Spleen (tissue), 11 donors: ENCODE measurements around the gene ZNF611. TPM values are rescaled to one million over a fixed set of nuclear protein-coding genes. Genes with fewer than 3 reads are reported as not detected.
"Not testable (repeated sequence)": the region's sequence is repeated elsewhere in the genome, so short reads cannot be mapped to it uniquely, and the experiment has no call there.

Source experiments
- DNase-seq: peaks from one replicate; pipeline ENCODE4 v3.0.0-alpha.2; 2020
- H3K27ac ChIP-seq, 8 donors: fragments of 200-600 bp; sonication (generic) in 7 of 8; 1 replicate in 4 of 8; 2 replicates in 4 of 8; pipeline versions ENCODE4 v1.5.0 to v1.8.0; 2016 to 2021; ENCODE audit warnings: inconsistent platforms in 4 of 8, mild to moderate bottlenecking in 4 of 8, moderate library complexity in 1 of 8
- H3K27me3 ChIP-seq, 7 donors: fragments of 200-600 bp; sonication (generic) in 6 of 7; replicated peaks in 1 of 7; 1 replicate in 4 of 7; 2 replicates in 3 of 7; pipeline versions ENCODE4 v1.5.0 to v1.8.0; 2016 to 2021; ENCODE audit warnings: inconsistent platforms in 3 of 7, mild to moderate bottlenecking in 1 of 7
- H3K36me3 ChIP-seq, 6 donors: fragments of 200-600 bp; sonication (generic) in 5 of 6; 1 replicate in 4 of 6; 2 replicates in 2 of 6; pipeline versions ENCODE4 v1.5.0 to v1.8.0; 2016 to 2021; ENCODE audit warnings: inconsistent platforms in 2 of 6
- H3K4me1 ChIP-seq, 6 donors: fragments of 200-600 bp; sonication (generic) in 5 of 6; 1 replicate in 3 of 6; 2 replicates in 3 of 6; pipeline versions ENCODE4 v1.5.0 to v1.8.0; 2016 to 2021; ENCODE audit warnings: inconsistent platforms in 3 of 6
- H3K4me3 ChIP-seq, 8 donors: fragments of 200-600 bp; sonication (generic) in 7 of 8; 1 replicate in 4 of 8; 2 replicates in 4 of 8; pipeline versions ENCODE4 v1.5.0 to v1.8.0; 2016 to 2021; ENCODE audit warnings: inconsistent platforms in 4 of 8, mild to moderate bottlenecking in 4 of 8, moderate library complexity in 2 of 8
- H3K9me3 ChIP-seq, 8 donors: fragments of 200-600 bp; sonication (generic) in 7 of 8; 1 replicate in 4 of 8; 2 replicates in 4 of 8; pipeline versions ENCODE4 v1.5.0 to v1.8.0; 2016 to 2021; ENCODE audit warnings: inconsistent platforms in 4 of 8
- POLR2A ChIP-seq, 3 donors: fragments of 450-650 bp; IDR thresholded peaks; one replicate each; pipeline ENCODE4 v1.5.1; 2017; ENCODE audit warnings: antibody characterized with exemption in 3 of 3, mild to moderate bottlenecking in 1 of 3
- POLR2AphosphoS5 ChIP-seq, 3 donors: sonication (generic); formaldehyde crosslinking; IDR thresholded peaks; one replicate each; pipeline ENCODE4 v1.5.1; 2017; ENCODE audit warnings: antibody characterized with exemption in 3 of 3
- WGBS, 5 donors: extraction: QIAGEN DNeasy Blood & Tissue Kit in 3 of 5; methylation state at CpG; one replicate each; pipeline versions ENCODE4 v1.1.5 to v1.1.7; 2013 to 2018; 5-methylcytosine and 5-hydroxymethylcytosine counted together
- intact Hi-C: fragments of 100-400 bp; cut with DNase I; formaldehyde crosslinking; loops from one replicate; pipeline ENCODE4 v1.15.0; 2023; ENCODE audit warnings: low total_unique reads
- polyA plus RNA-seq, 3 donors: library from polyadenylated mRNA; stranded (reverse); fragments of 200-250 nt; gene quantifications; one replicate each; pipeline ENCODE4 v1.2.1, GENCODE V29; 2013
- total RNA-seq, 7 donors: library from RNA; depleted of rRNA in 3 of 7; stranded (reverse); fragments of >200 nt in 3 of 7; fragmentation: NEBNext Ultra II Directional in 4 of 7; extraction: Animal tissue kit (Norgen Biotek cat#: 25700) in 4 of 7; gene quantifications; one replicate each; pipeline versions ENCODE4 v1.1.0 to v1.2.1, GENCODE V29; 2016 to 2021
- TF ChIP-seq, protein P1 (sequence below), 11 experiments: fragments of 200-600 bp in 7 of 11; fragments of 450-650 bp in 4 of 11; sonication (generic) in 4 of 11; IDR thresholded peaks in 8 of 11; conservative IDR thresholded peaks in 3 of 11; 1 replicate in 7 of 11; 2 replicates in 4 of 11; pipeline versions ENCODE4 v1.4.0 to v1.8.0; 2016 to 2021; ENCODE audit warnings: antibody characterized with exemption in 11 of 11, inconsistent platforms in 4 of 11, mild to moderate bottlenecking in 1 of 11
- donor health status: healthy with polysubstance abuse.
- donor health status: DM: no; HTN: no; CAD: no; lungs with moderate emphysema.
- donor health status: DM: no; HTN: no; CAD: no.
- donor health status: Bipolar disorder and iron deficiency.
- donor health status: healthy.
- donor health status: DM: no; HTN: no; CAD: no.
- donor health status: DM: yes; HTN: yes; CAD: no.

Gene ZNF611
- total and polyA plus RNA-seq, 10 donors: 2.6 to 32.5 (median 24.0) TPM

DNA sequence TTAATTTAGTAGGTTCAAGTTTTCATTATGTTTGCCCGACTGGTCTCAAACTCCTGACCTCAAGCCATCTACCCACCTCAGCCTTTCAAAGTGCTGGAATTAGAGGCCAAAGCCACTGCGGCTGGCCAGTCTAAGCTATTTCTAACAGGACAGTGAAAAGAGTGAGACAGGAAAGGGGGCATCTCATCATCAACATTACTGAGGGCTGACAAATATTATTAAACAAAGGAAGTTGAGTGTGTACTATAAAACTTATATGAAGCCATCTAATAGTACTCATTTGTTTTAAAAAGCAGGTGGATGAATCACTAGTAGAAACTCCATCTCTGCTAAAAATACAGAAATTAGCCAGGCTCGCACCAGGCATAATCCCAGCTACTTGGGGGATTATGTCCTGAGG lies 24.3 kb downstream of the ZNF611 start:
- DNase-seq: no peak
- Histone ChIP-seq H3K9me3 (peaks cover 9 to 83% (median 56%) of the 10 kb centered on the region in 8 donors), H3K4me1 (no peaks in the 10 kb centered on the region), H3K4me3 (no peak overlapping the region), H3K27me3 (no peaks in the 10 kb centered on the region), H3K36me3 (peaks cover 17 to 99% (median 82%) of the 10 kb centered on the region in 6 donors), H3K27ac (no peak overlapping the region)
- 95 to 100% (median 96%) methylated on average over 3 of the region's 3 CpGs for WGBS, 5 donors
- intact Hi-C loops: no loop called here
- TF ChIP-seq, protein P1, sequence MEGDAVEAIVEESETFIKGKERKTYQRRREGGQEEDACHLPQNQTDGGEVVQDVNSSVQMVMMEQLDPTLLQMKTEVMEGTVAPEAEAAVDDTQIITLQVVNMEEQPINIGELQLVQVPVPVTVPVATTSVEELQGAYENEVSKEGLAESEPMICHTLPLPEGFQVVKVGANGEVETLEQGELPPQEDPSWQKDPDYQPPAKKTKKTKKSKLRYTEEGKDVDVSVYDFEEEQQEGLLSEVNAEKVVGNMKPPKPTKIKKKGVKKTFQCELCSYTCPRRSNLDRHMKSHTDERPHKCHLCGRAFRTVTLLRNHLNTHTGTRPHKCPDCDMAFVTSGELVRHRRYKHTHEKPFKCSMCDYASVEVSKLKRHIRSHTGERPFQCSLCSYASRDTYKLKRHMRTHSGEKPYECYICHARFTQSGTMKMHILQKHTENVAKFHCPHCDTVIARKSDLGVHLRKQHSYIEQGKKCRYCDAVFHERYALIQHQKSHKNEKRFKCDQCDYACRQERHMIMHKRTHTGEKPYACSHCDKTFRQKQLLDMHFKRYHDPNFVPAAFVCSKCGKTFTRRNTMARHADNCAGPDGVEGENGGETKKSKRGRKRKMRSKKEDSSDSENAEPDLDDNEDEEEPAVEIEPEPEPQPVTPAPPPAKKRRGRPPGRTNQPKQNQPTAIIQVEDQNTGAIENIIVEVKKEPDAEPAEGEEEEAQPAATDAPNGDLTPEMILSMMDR (IDR thresholded peaks at IDR 0.05 in 8 of 11, conservative IDR thresholded peaks at IDR 0.05 in 3 of 11): no peak

DNA sequence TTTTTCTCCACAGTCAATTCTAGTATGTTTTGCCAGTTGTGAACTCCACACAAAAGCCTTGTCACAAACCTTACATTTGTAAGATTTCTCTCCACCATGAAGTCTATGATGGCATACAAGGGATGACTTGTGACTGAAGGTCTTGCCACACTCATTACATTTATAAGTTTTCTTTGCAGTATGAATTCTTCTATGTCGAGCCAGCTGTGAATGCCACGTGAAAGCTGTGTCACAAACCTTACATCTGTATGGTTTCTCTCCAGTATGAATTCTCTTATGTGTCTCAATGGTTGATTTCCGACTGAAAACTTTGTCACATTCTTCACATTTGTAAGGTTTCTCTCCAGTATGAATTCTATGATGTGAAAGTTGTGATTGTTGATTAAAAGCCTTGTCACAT lies 29.2 kb downstream of the ZNF611 start:
- Histone ChIP-seq H3K9me3 (peaks cover 15 to 100% (median 97%) of the 10 kb centered on the region in 8 donors), H3K36me3 (peaks cover 17 to 66% (median 57%) of the 10 kb centered on the region in 6 donors)
- WGBS, 5 donors: 94 to 99% (median 98%) methylated on average over 3 of the region's 3 CpGs

DNA sequence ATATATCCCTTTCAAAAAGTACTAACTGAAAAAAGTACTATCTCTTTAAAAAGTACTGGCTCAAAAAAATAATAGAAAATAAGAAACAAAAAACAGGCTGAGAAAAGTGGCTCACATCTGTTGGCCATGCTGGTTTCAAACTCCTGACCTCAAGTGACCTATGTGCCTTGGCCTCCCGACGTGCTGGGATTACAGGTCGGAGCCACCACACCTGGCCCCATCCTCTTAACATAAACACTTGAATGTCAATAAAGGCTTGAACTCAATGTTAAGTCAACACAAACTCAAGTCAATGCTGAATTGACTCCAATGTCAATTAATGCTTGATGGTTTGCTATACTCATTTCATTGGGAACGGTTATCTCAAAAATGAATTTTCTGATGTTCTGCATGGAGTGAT lies 30.9 kb downstream of the ZNF611 start:
- H3K27ac ChIP-seq: no peak overlapping the region
- H3K27me3 ChIP-seq: no peaks in the 10 kb centered on the region
- peaks cover 15 to 100% (median 93%) of the 10 kb centered on the region in 8 donors for H3K9me3 ChIP-seq
- WGBS, 5 donors: 93 to 97% (median 95%) methylated on average over 4 of the region's 4 CpGs
- peaks cover 17 to 49% (median 41%) of the 10 kb centered on the region in 6 donors for H3K36me3 ChIP-seq
- no peaks in the 10 kb centered on the region for H3K4me1 ChIP-seq
- no peak overlapping the region for H3K4me3 ChIP-seq
- DNase-seq: no peak
- intact Hi-C loops: no loop called here
- TF ChIP-seq POLR2AphosphoS5 (IDR thresholded peaks at IDR 0.05) (no peak), POLR2A (IDR thresholded peaks at IDR 0.05) (no peak)
- TF ChIP-seq, protein P1 (IDR thresholded peaks at IDR 0.05 in 8 of 11, conservative IDR thresholded peaks at IDR 0.05 in 3 of 11): no peak

More for the DNA sequence above, 29.2 kb downstream of the ZNF611 start:
- H3K4me3 ChIP-seq, intact Hi-C loops, H3K27ac ChIP-seq, H3K4me1 ChIP-seq, DNase-seq, H3K27me3 ChIP-seq: not testable (repeated sequence)

DNA sequence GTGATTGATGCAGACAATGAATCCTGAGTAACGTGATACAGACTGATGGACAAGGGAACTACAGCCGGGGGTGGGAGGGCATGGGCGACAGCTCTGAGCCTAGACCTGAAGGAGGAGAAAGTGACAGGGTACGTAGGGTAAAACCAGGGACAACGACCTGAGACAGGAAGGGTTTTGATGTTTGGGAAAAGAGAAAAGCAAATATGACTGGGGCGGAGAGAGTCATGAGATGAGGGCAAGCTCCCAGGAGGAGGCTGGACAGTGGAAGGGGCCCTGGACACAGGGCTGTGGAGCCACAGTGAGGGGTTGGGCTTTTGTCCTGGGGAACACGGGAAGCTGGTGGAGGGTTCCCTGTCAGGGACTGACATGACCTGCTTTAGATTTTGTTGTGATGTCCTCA lies 34.2 kb downstream of the ZNF611 start:
- peaks cover 7 to 79% (median 62%) of the 10 kb centered on the region in 8 donors for H3K9me3 ChIP-seq
- H3K36me3 ChIP-seq: peaks cover 1 to 16% (median 10%) of the 10 kb centered on the region in 6 donors
- H3K4me1 ChIP-seq: no peaks in the 10 kb centered on the region
- TF ChIP-seq POLR2AphosphoS5 (IDR thresholded peaks at IDR 0.05) (no peak), POLR2A (IDR thresholded peaks at IDR 0.05) (no peak)
- TF ChIP-seq, protein P1 (IDR thresholded peaks at IDR 0.05 in 8 of 11, conservative IDR thresholded peaks at IDR 0.05 in 3 of 11): no peak
- intact Hi-C loops: no loop called here
- H3K27ac ChIP-seq: no peak overlapping the region
- no peak for DNase-seq
- 86 to 92% (median 89%) methylated on average over 7 of the region's 7 CpGs for WGBS, 5 donors
- no peak overlapping the region for H3K4me3 ChIP-seq
- H3K27me3 ChIP-seq: no peaks in the 10 kb centered on the region

DNA sequence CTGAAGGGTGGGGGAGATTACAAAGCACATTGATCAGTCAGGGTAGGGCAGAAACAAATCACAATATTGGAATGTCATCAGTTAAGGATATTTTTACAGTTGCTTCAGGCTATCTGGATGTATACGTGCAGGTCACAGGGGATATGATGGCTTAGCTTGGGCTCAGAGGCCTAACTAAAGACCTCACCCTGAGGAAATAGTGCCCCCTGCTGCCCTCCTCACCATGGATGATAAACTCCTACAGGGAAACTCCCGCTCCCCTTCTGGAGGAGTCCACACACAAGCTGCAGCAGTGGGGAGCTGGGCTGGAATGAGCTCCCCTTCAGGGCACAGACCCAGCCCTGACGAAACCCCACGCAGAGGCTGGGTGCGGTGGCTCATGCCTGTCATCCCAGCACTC lies 35.3 kb downstream of the ZNF611 start:
- not testable (repeated sequence) for H3K4me1 ChIP-seq, DNase-seq, H3K36me3 ChIP-seq, H3K4me3 ChIP-seq, H3K27ac ChIP-seq, H3K27me3 ChIP-seq
- H3K9me3 ChIP-seq: peaks cover under 1 to 73% (median 51%) of the 10 kb centered on the region in 8 donors
- 58 to 95% (median 88%) methylated on average over 1 to 5 of the region's 5 CpGs for WGBS, 5 donors
- TF ChIP-seq, protein P1 (IDR thresholded peaks at IDR 0.05 in 8 of 11, conservative IDR thresholded peaks at IDR 0.05 in 3 of 11): peak in 2 of 11 experiments; percentile 5 to 17
- intact Hi-C loops: loop anchor here (10.0 kb wide), 1 partner anchor 95 kb away; no protein-coding TSS in a partner anchor
